Neutrophil (primary cell): ENCODE measurements around the gene NTM.

Experiments
- H3K27ac ChIP-seq: fragments of 200-600 bp; sonication (generic); 2 replicates; pipeline ENCODE4 v1.5.1; 2016; ENCODE audit warnings: mild to moderate bottlenecking, moderate library complexity
- H3K27me3 ChIP-seq: fragments of 200-600 bp; sonication (generic); 2 replicates; pipeline ENCODE4 v1.6.0; 2016; ENCODE audit warnings: mild to moderate bottlenecking
- H3K36me3 ChIP-seq: fragments of 200-600 bp; sonication (generic); 2 replicates; pipeline ENCODE4 v1.5.1; 2017
- H3K4me1 ChIP-seq, 2 experiments: fragments of 200-600 bp in 1 of 2; sonication (generic) in 1 of 2; 1 replicate in 1 of 2; 2 replicates in 1 of 2; pipeline versions ENCODE4 v1.5.1 to v1.6.1; 2013 to 2016; ENCODE audit warnings: low read depth in 1 of 2, low read length in 1 of 2, mild to moderate bottlenecking in 1 of 2, moderate library complexity in 1 of 2; ENCODE audit not compliant: control insufficient read depth in 1 of 2, insufficient read depth in 1 of 2
- H3K4me3 ChIP-seq, 2 experiments: fragments of 200-600 bp in 1 of 2; sonication (generic) in 1 of 2; 1 replicate in 1 of 2; 2 replicates in 1 of 2; pipeline ENCODE4 v1.5.1; 2013 to 2016; ENCODE audit warnings: low read depth in 1 of 2, low read length in 1 of 2, mild to moderate bottlenecking in 1 of 2, moderate library complexity in 1 of 2
- H3K9me3 ChIP-seq: fragments of 200-600 bp; sonication (generic); 2 replicates; pipeline ENCODE4 v1.5.1; 2016
- CTCF ChIP-seq: fragments of 200-600 bp; sonication (generic); IDR thresholded peaks from 2 replicates; pipeline ENCODE4 v1.5.1; 2016; ENCODE audit warnings: antibody characterized with exemption

NTM gene

GRCh38 chr11:132186699-132187098 is 816.3 kb downstream of the NTM start:
- H3K9me3 ChIP-seq, result no peaks in the 10 kb centered on the region
- H3K4me1 ChIP-seq, result no peaks in the 10 kb centered on the region
- H3K4me3 ChIP-seq, result no peak overlapping the region
- no peak for TF ChIP-seq CTCF
- no peaks in the 10 kb centered on the region for H3K27me3 ChIP-seq
- H3K27ac ChIP-seq, result no peak overlapping the region
- H3K36me3 ChIP-seq, result no peaks in the 10 kb centered on the region

- no peak overlapping the region for H3K4me3 ChIP-seq
- H3K36me3 ChIP-seq, result no peaks in the 10 kb centered on the region
- H3K27me3 ChIP-seq, result no peaks in the 10 kb centered on the region
- H3K4me1 ChIP-seq, result no peaks in the 10 kb centered on the region
- no peaks in the 10 kb centered on the region for H3K9me3 ChIP-seq
- no peak for TF ChIP-seq CTCF
- H3K27ac ChIP-seq, result no peak overlapping the region
Measured at GRCh38 chr11:132187386-132187785, 817.0 kb downstream of the NTM start.

DNA sequence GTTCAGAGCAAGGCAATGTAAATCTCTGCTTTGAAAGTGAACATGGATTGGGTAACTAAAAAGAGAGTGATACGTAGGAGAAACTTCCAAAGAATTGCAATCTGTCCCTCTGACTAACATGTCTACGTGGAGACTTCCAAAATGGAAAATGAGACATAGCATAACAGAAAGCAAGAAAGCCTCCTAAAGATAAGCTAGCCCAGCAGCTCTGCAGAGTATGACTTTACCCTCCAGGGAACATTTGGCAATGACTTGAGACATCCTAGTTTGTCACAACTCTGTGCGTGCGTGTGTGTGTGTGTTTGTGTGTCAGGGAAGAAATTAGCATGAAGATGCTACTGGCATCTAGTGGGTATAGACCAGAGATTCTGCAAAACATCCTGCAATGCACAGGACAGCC is 817.4 kb downstream of the NTM start:
- Histone ChIP-seq H3K9me3 (no peaks in the 10 kb centered on the region), H3K27me3 (no peaks in the 10 kb centered on the region), H3K4me3 (no peak overlapping the region), H3K27ac (no peak overlapping the region), H3K4me1 (no peaks in the 10 kb centered on the region), H3K36me3 (no peaks in the 10 kb centered on the region)
- TF ChIP-seq CTCF, result no peak

DNA sequence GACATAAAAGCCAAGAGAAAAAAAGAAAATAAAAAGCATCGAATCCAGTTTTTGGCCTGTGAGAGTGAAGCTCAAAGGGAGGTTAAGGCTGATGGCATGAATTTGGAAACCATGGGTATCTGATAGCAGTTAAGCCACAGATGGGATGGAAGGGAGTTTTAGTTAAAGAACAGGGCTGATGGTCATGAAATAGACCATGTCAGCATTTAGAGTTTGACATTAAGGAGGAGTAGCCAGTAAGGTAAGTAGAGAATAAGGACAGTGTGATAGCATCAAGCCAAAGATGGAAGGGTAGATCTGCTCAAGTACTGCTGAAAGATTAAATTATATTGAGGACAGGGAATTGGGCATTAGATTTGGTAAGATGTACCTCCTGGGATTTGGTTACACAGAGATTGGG is 826.5 kb downstream of the NTM start:
- Histone ChIP-seq H3K36me3 (no peaks in the 10 kb centered on the region), H3K4me1 (no peaks in the 10 kb centered on the region), H3K27me3 (no peaks in the 10 kb centered on the region), H3K4me3 (no peak overlapping the region), H3K27ac (no peak overlapping the region), H3K9me3 (no peaks in the 10 kb centered on the region)
- no peak for TF ChIP-seq CTCF

- no peaks in the 10 kb centered on the region for H3K27me3 ChIP-seq
- no peak for TF ChIP-seq CTCF
- no peaks in the 10 kb centered on the region for H3K9me3 ChIP-seq
- H3K4me3 ChIP-seq, result no peak overlapping the region
- no peaks in the 10 kb centered on the region for H3K4me1 ChIP-seq
- no peaks in the 10 kb centered on the region for H3K36me3 ChIP-seq
- H3K27ac ChIP-seq, result no peak overlapping the region
Measured at GRCh38 chr11:132200353-132200936, 830.0 kb downstream of the NTM start.

DNA sequence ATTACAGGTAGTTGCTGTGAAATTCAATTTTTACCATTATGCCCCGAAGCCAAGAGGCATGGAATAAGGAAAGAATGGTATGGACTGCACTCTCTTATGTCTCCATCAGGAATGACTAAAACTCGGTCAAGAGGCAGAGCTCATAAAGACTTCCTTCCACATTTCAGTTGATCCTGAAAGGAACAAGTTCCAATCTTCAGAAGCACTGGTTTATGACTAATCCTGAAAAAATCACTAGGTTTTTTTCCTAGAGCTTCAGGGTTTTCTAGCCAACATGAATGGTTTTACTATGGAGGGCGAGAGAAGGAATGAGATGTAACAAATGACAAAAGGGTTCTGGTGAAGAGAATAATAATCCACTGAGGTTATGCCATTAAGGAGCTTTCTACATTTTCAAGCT is 832.2 kb downstream of the NTM start:
- no peak for TF ChIP-seq CTCF
- Histone ChIP-seq H3K9me3 (no peaks in the 10 kb centered on the region), H3K4me3 (no peak overlapping the region), H3K27me3 (no peaks in the 10 kb centered on the region), H3K27ac (no peak overlapping the region), H3K4me1 (no peaks in the 10 kb centered on the region), H3K36me3 (no peaks in the 10 kb centered on the region)
